IMR-90 (cell line): ENCODE results near the gene MYO1H. TPM values are rescaled to one million over a fixed set of nuclear protein-coding genes. Genes with fewer than 3 reads are reported as not detected.

Source experiments
- ATAC-seq: fragments of 200-7000 bp; cut with Tn5 transposase; 2 replicates; pipeline ENCODE4 v1.9.1; 2020; ENCODE audit warnings: low read depth, mild to moderate bottlenecking, moderate library complexity
- BruUV-seq: library from RNA; stranded (reverse); fragments of 400-500 nt; replicated peaks from 2 replicates; lab custom pipeline; 2021; lab: Mats Ljungman, UMichigan
- CTCF ChIA-PET: fragments of 300-600 bp; formaldehyde crosslinking; extraction: SDS; loops from one replicate; lab custom pipeline; 2021; ENCODE audit warnings: antibody characterized with exemption; lab: Yijun Ruan, JAX
- POLR2A ChIA-PET: fragments of 300-600 bp; sonication (Branson Sonifier 250); formaldehyde crosslinking; loops from one replicate; lab custom pipeline; 2022; ENCODE audit warnings: antibody characterized with exemption; ENCODE audit not compliant: unreplicated experiment; lab: Charles Lee
- DNase-seq: peaks from one replicate; pipeline ENCODE4 v3.0.0; 2013
- H2AFZ ChIP-seq: replicated peaks from 2 replicates; pipeline ENCODE3; 2013; ENCODE audit warnings: low read length, mild to moderate bottlenecking; ENCODE audit not compliant: poor library complexity
- H2AK5ac ChIP-seq: 2 replicates; pipeline ENCODE4 v1.6.1; 2013; ENCODE audit warnings: low read depth, low read length, inconsistent platforms
- H2AK9ac ChIP-seq: replicated peaks from 2 replicates; pipeline ENCODE3; 2013; ENCODE audit warnings: mild to moderate bottlenecking, low read depth, low read length, moderate library complexity; ENCODE audit not compliant: poor library complexity
- H2BK120ac ChIP-seq: 2 replicates; pipeline ENCODE4 v1.6.1; 2013; ENCODE audit warnings: low read depth, low read length, inconsistent platforms
- H2BK15ac ChIP-seq: 3 replicates; pipeline ENCODE4 v1.6.1; 2013; ENCODE audit warnings: low read depth, low read length, inconsistent platforms
- H2BK20ac ChIP-seq: 2 replicates; pipeline ENCODE4 v1.6.1; 2013; ENCODE audit warnings: low read depth, mild to moderate bottlenecking, inconsistent platforms, low read length, moderate library complexity
- H2BK5ac ChIP-seq: 2 replicates; pipeline ENCODE4 v1.6.1; 2013; ENCODE audit warnings: mild to moderate bottlenecking, low read depth, low read length, inconsistent platforms; ENCODE audit not compliant: poor library complexity, severe bottlenecking
- H3K14ac ChIP-seq: replicated peaks from 2 replicates; pipeline ENCODE4 v1.6.1; 2013; ENCODE audit warnings: low read depth, low read length, inconsistent platforms
- H3K18ac ChIP-seq: 2 replicates; pipeline ENCODE4 v1.6.1; 2013; ENCODE audit warnings: low read depth, low read length, control low read depth
- H3K23ac ChIP-seq: 2 replicates; pipeline ENCODE4 v1.6.1; 2013; ENCODE audit warnings: low read depth, low read length, inconsistent platforms
- H3K27ac ChIP-seq: 2 replicates; pipeline ENCODE4 v1.5.1; 2013; ENCODE audit warnings: mild to moderate bottlenecking, control low read depth, low read length; ENCODE audit not compliant: insufficient read depth
- H3K27me3 ChIP-seq: 2 replicates; pipeline ENCODE4 v1.6.1; 2013; ENCODE audit warnings: low read length; ENCODE audit not compliant: control insufficient read depth, insufficient read depth
- H3K36me3 ChIP-seq: 2 replicates; pipeline ENCODE4 v1.6.1; 2013; ENCODE audit warnings: low read length, mixed read lengths; ENCODE audit not compliant: control insufficient read depth, insufficient read depth
- H3K4ac ChIP-seq: 2 replicates; pipeline ENCODE4 v1.6.1; 2013; ENCODE audit warnings: low read depth, low read length, inconsistent platforms
- H3K4me1 ChIP-seq: 2 replicates; pipeline ENCODE4 v1.6.1; 2013; ENCODE audit warnings: low read length, mixed read lengths; ENCODE audit not compliant: control insufficient read depth, insufficient read depth
- H3K4me2 ChIP-seq: 2 replicates; pipeline ENCODE4 v1.6.1; 2013; ENCODE audit warnings: low read depth, mild to moderate bottlenecking, control low read depth, low read length, moderate library complexity
- H3K4me3 ChIP-seq: 2 replicates; pipeline ENCODE4 v1.5.1; 2013; ENCODE audit warnings: low read depth, mild to moderate bottlenecking, control low read depth, low read length, moderate library complexity; ENCODE audit not compliant: insufficient read depth
- H3K56ac ChIP-seq: 2 replicates; pipeline ENCODE4 v1.6.1; 2013; ENCODE audit warnings: low read length, inconsistent platforms; ENCODE audit not compliant: insufficient read depth; ENCODE audit errors: extremely low read depth
- H3K79me1 ChIP-seq, 2 experiments: 2 replicates each; pipeline ENCODE4 v1.6.1; 2013; ENCODE audit warnings: low read length in 2 of 2, inconsistent platforms in 1 of 2, low read depth in 1 of 2
- H3K9ac ChIP-seq: 2 replicates; pipeline ENCODE4 v1.6.1; 2013; ENCODE audit warnings: low read depth, low read length, control low read depth
- H3K9me1 ChIP-seq: 2 replicates; pipeline ENCODE4 v1.6.1; 2013; ENCODE audit warnings: low read length, inconsistent platforms; ENCODE audit not compliant: insufficient read depth
- H3K9me3 ChIP-seq: 2 replicates; pipeline ENCODE4 v1.6.1; 2013; ENCODE audit warnings: low read length; ENCODE audit not compliant: control insufficient read depth, insufficient read depth
- H4K20me1 ChIP-seq: 2 replicates; pipeline ENCODE4 v1.6.1; 2013; ENCODE audit warnings: low read length, inconsistent platforms; ENCODE audit not compliant: insufficient read depth
- H4K5ac ChIP-seq: 2 replicates; pipeline ENCODE4 v1.6.1; 2013; ENCODE audit warnings: mild to moderate bottlenecking, low read depth, low read length, control low read depth
- H4K8ac ChIP-seq, 2 experiments: 2 replicates each; pipeline ENCODE4 v1.6.1; 2013; ENCODE audit warnings: low read depth in 2 of 2, low read length in 2 of 2, control low read depth in 1 of 2, inconsistent platforms in 1 of 2
- H4K91ac ChIP-seq: 2 replicates; pipeline ENCODE4 v1.6.1; 2013; ENCODE audit warnings: low read depth, low read length, inconsistent platforms; ENCODE audit not compliant: insufficient read depth
- CHD1 ChIP-seq: IDR thresholded peaks from 2 replicates; pipeline ENCODE4 v1.6.1; 2012; ENCODE audit warnings: low read depth, low read length, improper control_type of control experiment
- FOS ChIP-seq: fragments of 150-350 bp; IDR thresholded peaks from 2 replicates; pipeline ENCODE4 v1.6.1; 2016; ENCODE audit warnings: low read depth, low read length
- RCOR1 ChIP-seq: IDR thresholded peaks from 2 replicates; pipeline ENCODE4 v1.6.1; 2012; ENCODE audit warnings: mild to moderate bottlenecking, low read length, improper control_type of control experiment; ENCODE audit not compliant: insufficient replicate concordance
- RFX5 ChIP-seq: IDR thresholded peaks from 2 replicates; pipeline ENCODE4 v1.8.0; 2012; ENCODE audit warnings: low read depth, mild to moderate bottlenecking, low read length, moderate library complexity
- SMC3 ChIP-seq: fragments of 150-350 bp; IDR thresholded peaks from 2 replicates; pipeline ENCODE4 v1.6.1; 2016; ENCODE audit warnings: low read depth, mild to moderate bottlenecking, antibody characterized with exemption, low read length, moderate library complexity
- dilution Hi-C: fragments of 300-500 bp; cut with HindIII; formaldehyde crosslinking; loops from one replicate; pipeline ENCODE4 v1.14.3; 2018; ENCODE audit warnings: low sequenced_read_pairs; ENCODE audit not compliant: unreplicated experiment
- in situ Hi-C: fragments of 300-500 bp; cut with MboI; formaldehyde crosslinking; loops from 3 replicates; pipeline ENCODE4 v1.14.3; 2019; ENCODE audit warnings: low sequenced_read_pairs, inconsistent platforms, mixed read lengths
- intact Hi-C: fragments of 100-400 bp; cut with micrococcal nuclease; formaldehyde crosslinking; loops from 2 replicates; pipeline ENCODE4 v1.10.0; 2022
- polyA plus RNA-seq, 3 experiments: library from polyadenylated mRNA; depleted of rRNA; stranded (reverse); fragments of >200 nt; gene quantifications; 2 replicates each; pipeline ENCODE4 v1.2.3, GENCODE V29; 2012; ENCODE audit warnings: low replicate concordance in 1 of 3
- total RNA-seq: library from RNA; depleted of rRNA; stranded (reverse); fragments of >200 nt; gene quantifications from 2 replicates; pipeline ENCODE4 v1.2.3, GENCODE V29; 2012

The MYO1H gene
- total and polyA plus RNA-seq, 2 of the 4 experiments (the other 2 are of a cell fraction), result not detected

- intact Hi-C loops (loop anchor here (5.0 kb wide), 1 partner anchor 69 kb away; no protein-coding TSS in a partner anchor), dilution Hi-C loops (no loop called here), in situ Hi-C loops (no loop called here)
- TF ChIP-seq RFX5 (no peak), SMC3 (no peak), RCOR1 (no peak), FOS (no peak), CHD1 (no peak)
- peaks cover 0 to 5% of the 10 kb centered on the region in 2 experiments; a peak in 1 of 4 replicates for H3K79me1 ChIP-seq
- no peak overlapping the region for H3K27ac ChIP-seq
- no peak for ATAC-seq
- no peak overlapping the region for H3K4ac ChIP-seq
- no peak overlapping the region for H2AK9ac ChIP-seq
- no peak overlapping the region for H2AFZ ChIP-seq
- no peaks in the 10 kb centered on the region for H3K9me3 ChIP-seq
- no peak overlapping the region for H3K23ac ChIP-seq
- H3K9ac ChIP-seq, result no peak overlapping the region
- BruUV-seq, result no TSS peak
- no peak overlapping the region for H3K14ac ChIP-seq
- H2BK15ac ChIP-seq, result no peak overlapping the region
- H4K8ac ChIP-seq, result no peak overlapping the region
- H2BK120ac ChIP-seq, result no peak overlapping the region
- no peak overlapping the region for H4K5ac ChIP-seq
- H3K4me1 ChIP-seq, result peaks cover 2% of the 10 kb centered on the region; the same call in 1 of the 2 replicates
- H3K18ac ChIP-seq, result no peak overlapping the region
- H2BK20ac ChIP-seq, result no peak overlapping the region
- H3K56ac ChIP-seq, result no peak overlapping the region
- DNase-seq, result no peak
- ChIA-PET POLR2A (no interaction called here), CTCF (no interaction called here)
- no peak overlapping the region for H4K91ac ChIP-seq
- H3K4me2 ChIP-seq, result no peak overlapping the region
- H4K20me1 ChIP-seq, result no peaks in the 10 kb centered on the region
- no peaks in the 10 kb centered on the region for H3K9me1 ChIP-seq
- no peak overlapping the region for H2BK5ac ChIP-seq
- peaks cover 45% of the 10 kb centered on the region for H3K36me3 ChIP-seq
- no peaks in the 10 kb centered on the region for H3K27me3 ChIP-seq
- no peak overlapping the region for H2AK5ac ChIP-seq
- no peak overlapping the region for H3K4me3 ChIP-seq
Measured at GRCh38 chr12:109496306-109496705, 148.6 kb downstream of the MYO1H start.
